K562 (cell line): ENCODE data around the gene EGFL7. TPM values are rescaled to one million over a fixed set of nuclear protein-coding genes. Genes with fewer than 3 reads are reported as not detected.

Experiments
- KLF10 ChIP-seq: fragments of 250-450 bp; sonication (Bioruptor Pico); IDR thresholded peaks from 2 replicates; pipeline ENCODE4 v1.6.1; 2021; ENCODE audit warnings: matching md5 sums
- NR2C1 ChIP-seq, 2 experiments: fragments of 450-650 bp; IDR thresholded peaks; 2 replicates each; pipeline ENCODE4 v1.6.1; 2017; ENCODE audit warnings: mild to moderate bottlenecking in 2 of 2, antibody characterized with exemption in 1 of 2, inconsistent platforms in 1 of 2, missing compliant biosample characterization in 1 of 2, missing genetic modification characterization in 1 of 2
- PTBP1 ChIP-seq: fragments of 200-400 bp; formaldehyde crosslinking; IDR thresholded peaks from 2 replicates; pipeline ENCODE4 v1.6.1; 2017; ENCODE audit warnings: low read depth, low read length
- PTTG1 ChIP-seq: fragments of 450-650 bp; IDR thresholded peaks from 2 replicates; pipeline ENCODE4 v1.6.1; 2016; ENCODE audit warnings: low read depth, mild to moderate bottlenecking, missing genetic modification characterization, missing compliant biosample characterization
- ZBTB33 ChIP-seq: sonication (generic); formaldehyde crosslinking; IDR thresholded peaks from 2 replicates; pipeline ENCODE4 v1.8.1; 2023; ENCODE audit warnings: mild to moderate bottlenecking, missing genetic modification reagents
- ZBTB34 ChIP-seq: fragments of 250-450 bp; sonication (Bioruptor Pico); IDR thresholded peaks from 2 replicates; pipeline ENCODE4 v1.8.0; 2021; ENCODE audit warnings: mild to moderate bottlenecking, moderate library complexity
- ZNF146 ChIP-seq: IDR thresholded peaks from one replicate; pipeline ENCODE4 v1.6.1; 2018; ENCODE audit warnings: missing compliant biosample characterization; ENCODE audit not compliant: unreplicated experiment
- ZNF431 ChIP-seq: sonication (generic); formaldehyde crosslinking; IDR thresholded peaks from 2 replicates; pipeline ENCODE4 v1.8.0; 2022; ENCODE audit warnings: mild to moderate bottlenecking, missing genetic modification reagents
- ZSCAN29 ChIP-seq: fragments of 450-650 bp; IDR thresholded peaks from 2 replicates; pipeline ENCODE4 v1.6.1; 2017
- polyA plus RNA-seq, 8 experiments: library from polyadenylated mRNA; depleted of rRNA in 4 of 8; stranded (reverse) in 5 of 8; unstranded in 3 of 8; fragments of >200 nt; fragmentation: Nextera tagmentation in 2 of 8; fragmentation: Illumina TruSeq in 1 of 8; extraction: Ambion mirVana in 2 of 8; extraction: Trizol in 1 of 8; gene quantifications; 2 replicates each; pipeline versions ENCODE4 v1.2.1 to v1.2.3, GENCODE V29; 2011 to 2014; ENCODE audit warnings: inconsistent platforms in 1 of 8, missing spikeins in 1 of 8
- total RNA-seq, 7 experiments: library from RNA; depleted of rRNA in 6 of 7; stranded (reverse); fragments of >200 nt in 6 of 7; fragmentation: Illumina TruSeq in 2 of 7; extraction: Trizol in 2 of 7; gene quantifications; 2 replicates each; pipeline versions ENCODE4 v1.2.1 to v1.2.3, GENCODE V29; 2011 to 2021; ENCODE audit warnings: low replicate concordance in 1 of 7
- TF ChIP-seq, protein P1 (sequence below): sonication (generic); formaldehyde crosslinking; IDR thresholded peaks from 2 replicates; pipeline ENCODE4 v1.8.0; 2023; ENCODE audit warnings: mild to moderate bottlenecking, missing genetic modification reagents
- TF ChIP-seq, protein P2 (sequence below): sonication (generic); formaldehyde crosslinking; IDR thresholded peaks from 2 replicates; pipeline ENCODE4 v1.8.1; 2023; ENCODE audit warnings: mild to moderate bottlenecking, missing genetic modification reagents, moderate library complexity

EGFL7 gene
- total and polyA plus RNA-seq, 9 of the 15 experiments (the other 6 are each of a cell fraction or from before 2014, with no cell fraction given): 1.5 to 286 (median 55.5) TPM

DNA sequence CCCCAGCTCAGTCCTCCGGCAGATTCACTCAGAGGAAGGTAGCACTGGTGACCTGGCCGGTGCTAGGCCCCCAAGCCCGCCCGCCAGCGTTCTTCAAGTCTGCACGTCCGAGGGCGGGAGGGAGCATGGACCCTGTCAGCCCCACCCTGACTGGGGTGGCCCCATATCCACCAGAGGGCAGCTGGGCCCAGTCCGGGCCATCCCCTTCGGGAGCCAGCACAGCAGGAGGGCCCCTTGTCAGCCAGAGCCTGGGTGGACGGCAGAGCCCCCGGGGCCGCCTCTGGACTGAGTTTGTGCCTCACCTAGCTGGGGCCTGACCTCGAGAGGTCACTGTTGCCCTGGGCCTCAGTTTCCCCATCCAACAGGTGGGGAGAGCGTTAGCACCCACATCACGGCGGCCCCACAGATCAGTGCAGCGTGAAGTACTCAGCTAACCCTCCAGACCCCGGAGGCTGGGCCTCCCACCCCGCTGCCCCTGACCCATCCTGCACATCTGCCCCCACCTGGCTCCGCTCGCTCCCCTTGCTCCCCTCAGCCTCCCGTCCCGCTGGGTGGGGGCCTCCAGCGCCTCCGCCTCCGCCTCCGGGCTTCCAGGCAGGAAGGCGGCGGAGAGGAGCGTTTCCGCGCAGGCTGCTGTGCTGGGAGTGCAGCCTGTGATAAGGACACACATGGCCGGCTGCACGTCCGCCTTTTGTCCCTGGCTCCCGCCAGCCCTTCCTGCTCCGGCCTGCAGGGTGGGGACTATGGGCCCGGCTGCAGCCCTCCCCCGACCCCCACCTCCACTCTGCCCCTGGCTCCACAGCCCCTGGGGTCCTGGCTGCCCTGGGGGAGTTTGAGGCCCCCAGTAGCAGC lies 16.6 kb upstream of the EGFL7 start (continued):
- no peak for TF ChIP-seq NR2C1 (IDR thresholded peaks at IDR 0.05)
- no peak; the same call in 1 of the 2 replicates for TF ChIP-seq NR2C1 (tag; IDR thresholded peaks at IDR 0.05)
- TF ChIP-seq ZNF431: 0 out of 2 replicates have a peak, but pooled peaks have one; percentile 8
- peak; percentile 43 for TF ChIP-seq ZBTB33
- TF ChIP-seq, protein P1, sequence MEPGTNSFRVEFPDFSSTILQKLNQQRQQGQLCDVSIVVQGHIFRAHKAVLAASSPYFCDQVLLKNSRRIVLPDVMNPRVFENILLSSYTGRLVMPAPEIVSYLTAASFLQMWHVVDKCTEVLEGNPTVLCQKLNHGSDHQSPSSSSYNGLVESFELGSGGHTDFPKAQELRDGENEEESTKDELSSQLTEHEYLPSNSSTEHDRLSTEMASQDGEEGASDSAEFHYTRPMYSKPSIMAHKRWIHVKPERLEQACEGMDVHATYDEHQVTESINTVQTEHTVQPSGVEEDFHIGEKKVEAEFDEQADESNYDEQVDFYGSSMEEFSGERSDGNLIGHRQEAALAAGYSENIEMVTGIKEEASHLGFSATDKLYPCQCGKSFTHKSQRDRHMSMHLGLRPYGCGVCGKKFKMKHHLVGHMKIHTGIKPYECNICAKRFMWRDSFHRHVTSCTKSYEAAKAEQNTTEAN: no peak
- TF ChIP-seq, protein P2, sequence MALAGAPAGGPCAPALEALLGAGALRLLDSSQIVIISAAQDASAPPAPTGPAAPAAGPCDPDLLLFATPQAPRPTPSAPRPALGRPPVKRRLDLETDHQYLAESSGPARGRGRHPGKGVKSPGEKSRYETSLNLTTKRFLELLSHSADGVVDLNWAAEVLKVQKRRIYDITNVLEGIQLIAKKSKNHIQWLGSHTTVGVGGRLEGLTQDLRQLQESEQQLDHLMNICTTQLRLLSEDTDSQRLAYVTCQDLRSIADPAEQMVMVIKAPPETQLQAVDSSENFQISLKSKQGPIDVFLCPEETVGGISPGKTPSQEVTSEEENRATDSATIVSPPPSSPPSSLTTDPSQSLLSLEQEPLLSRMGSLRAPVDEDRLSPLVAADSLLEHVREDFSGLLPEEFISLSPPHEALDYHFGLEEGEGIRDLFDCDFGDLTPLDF (CRISPR knock-in tag): 0 out of 2 replicates have a peak, but pooled peaks have one; percentile 3
- TF ChIP-seq ZNF146 (CRISPR knock-in tag): no peak
- TF ChIP-seq ZSCAN29: no peak
- TF ChIP-seq PTBP1: no peak
- no peak for TF ChIP-seq KLF10 (CRISPR knock-in tag)
- TF ChIP-seq ZBTB34 (CRISPR knock-in tag): no peak
- no peak for TF ChIP-seq PTTG1 (tag)
